Liver (tissue), 9 donors: ENCODE results near the gene PRDM2. TPM values are rescaled to one million over a fixed set of nuclear protein-coding genes. Genes with fewer than 3 reads are reported as not detected.

ENCODE experiments used
- DNase-seq: peaks from one replicate; pipeline ENCODE4 v3.0.0-alpha.2; 2017; ENCODE audit warnings: low spot score
- H3K27ac ChIP-seq, 2 donors: one replicate each; pipeline ENCODE4 v1.7.0; 2013; ENCODE audit warnings: inconsistent platforms in 2 of 2, low read length in 2 of 2, control low read depth in 1 of 2, low read depth in 1 of 2, mild to moderate bottlenecking in 1 of 2
- H3K27me3 ChIP-seq, 4 donors: one replicate each; pipeline versions ENCODE4 v1.6.1 to v1.7.0; 2013; ENCODE audit warnings: low read length in 3 of 4, inconsistent platforms in 1 of 4, mild to moderate bottlenecking in 1 of 4, moderate library complexity in 1 of 4; ENCODE audit not compliant: control insufficient read depth in 4 of 4, insufficient read depth in 4 of 4
- H3K36me3 ChIP-seq, 4 donors: one replicate each; pipeline versions ENCODE4 v1.6.1 to v1.7.0; 2013; ENCODE audit warnings: low read length in 3 of 4, mild to moderate bottlenecking in 3 of 4, low read depth in 1 of 4, moderate library complexity in 1 of 4; ENCODE audit not compliant: control insufficient read depth in 4 of 4, insufficient read depth in 3 of 4
- H3K4me1 ChIP-seq, 4 donors: one replicate each; pipeline versions ENCODE4 v1.6.1 to v1.7.0; 2013; ENCODE audit warnings: low read length in 3 of 4, mild to moderate bottlenecking in 3 of 4, moderate library complexity in 1 of 4; ENCODE audit not compliant: control insufficient read depth in 4 of 4, insufficient read depth in 4 of 4
- H3K4me3 ChIP-seq, 3 donors: one replicate each; pipeline versions ENCODE4 v1.6.1 to v1.7.0; 2013; ENCODE audit warnings: low read length in 3 of 3, control low read depth in 1 of 3, low read depth in 1 of 3, mild to moderate bottlenecking in 1 of 3
- H3K9ac ChIP-seq, 2 donors: one replicate each; pipeline ENCODE4 v1.7.0; 2013; ENCODE audit warnings: low read length in 2 of 2, mild to moderate bottlenecking in 2 of 2, moderate library complexity in 2 of 2, control low read depth in 1 of 2, low read depth in 1 of 2
- H3K9me3 ChIP-seq, 4 donors: one replicate each; pipeline versions ENCODE4 v1.6.1 to v1.7.0; 2013; ENCODE audit warnings: low read length in 3 of 4; ENCODE audit not compliant: control insufficient read depth in 4 of 4
- ATF3 ChIP-seq: IDR thresholded peaks from 2 replicates; pipeline ENCODE4 v1.6.1; 2016; ENCODE audit warnings: antibody characterized with exemption
- CTCF ChIP-seq: fragments of 150-350 bp; IDR thresholded peaks from 2 replicates; pipeline ENCODE4 v1.5.1; 2017; ENCODE audit warnings: improper control_type of control experiment, low read depth, low read length; ENCODE audit not compliant: missing input control
- EGR1 ChIP-seq, 2 donors: IDR thresholded peaks; 2 replicates each; pipeline ENCODE4 v1.6.1; 2016 to 2018; ENCODE audit warnings: antibody characterized with exemption in 2 of 2, low read depth in 2 of 2
- FOXA1 ChIP-seq: IDR thresholded peaks from 2 replicates; pipeline ENCODE4 v1.6.1; 2016; ENCODE audit warnings: antibody characterized with exemption
- FOXA2 ChIP-seq: IDR thresholded peaks from 2 replicates; pipeline ENCODE4 v1.6.1; 2016; ENCODE audit warnings: antibody characterized with exemption
- GABPA ChIP-seq, 2 donors: IDR thresholded peaks in 1 of 2; conservative IDR thresholded peaks in 1 of 2; 2 replicates each; pipeline ENCODE4 v1.6.1; 2016; ENCODE audit warnings: antibody characterized with exemption in 2 of 2, mild to moderate bottlenecking in 1 of 2, moderate library complexity in 1 of 2
- HNF4A ChIP-seq, 2 donors: conservative IDR thresholded peaks; 2 replicates each; pipeline ENCODE4 v1.6.1; 2016; ENCODE audit warnings: antibody characterized with exemption in 2 of 2, mild to moderate bottlenecking in 2 of 2
- HNF4G ChIP-seq: IDR thresholded peaks from 2 replicates; pipeline ENCODE4 v1.6.1; 2016; ENCODE audit warnings: antibody characterized with exemption
- JUND ChIP-seq, 2 donors: IDR thresholded peaks; 2 replicates each; pipeline ENCODE4 v1.6.1; 2016; ENCODE audit warnings: antibody characterized with exemption in 2 of 2
- MAX ChIP-seq: IDR thresholded peaks from 2 replicates; pipeline ENCODE4 v1.6.1; 2016; ENCODE audit warnings: antibody characterized with exemption
- NR2F2 ChIP-seq: IDR thresholded peaks from 2 replicates; pipeline ENCODE4 v1.6.1; 2016; ENCODE audit warnings: antibody characterized with exemption
- RAD21 ChIP-seq, 2 donors: IDR thresholded peaks; 2 replicates each; pipeline ENCODE4 v1.6.1; 2016; ENCODE audit warnings: antibody characterized with exemption in 2 of 2, mild to moderate bottlenecking in 2 of 2
- REST ChIP-seq: IDR thresholded peaks from 2 replicates; pipeline ENCODE4 v1.6.1; 2016; ENCODE audit warnings: antibody characterized with exemption, mild to moderate bottlenecking
- RXRA ChIP-seq, 2 donors: IDR thresholded peaks; 2 replicates each; pipeline ENCODE4 v1.6.1; 2017 to 2018; ENCODE audit warnings: antibody characterized with exemption in 2 of 2, mild to moderate bottlenecking in 1 of 2
- SP1 ChIP-seq: IDR thresholded peaks from 2 replicates; pipeline ENCODE4 v1.6.1; 2018; ENCODE audit warnings: antibody characterized with exemption, mild to moderate bottlenecking
- TAF1 ChIP-seq: conservative IDR thresholded peaks from 2 replicates; pipeline ENCODE4 v1.6.1; 2016; ENCODE audit warnings: antibody characterized with exemption, mild to moderate bottlenecking
- YY1 ChIP-seq: IDR thresholded peaks from 2 replicates; pipeline ENCODE4 v1.6.1; 2016; ENCODE audit warnings: antibody characterized with exemption, mild to moderate bottlenecking
- ZBTB33 ChIP-seq: IDR thresholded peaks from 2 replicates; pipeline ENCODE4 v1.6.1; 2016; ENCODE audit warnings: antibody characterized with exemption
- WGBS: extraction: QIAGEN DNeasy Blood & Tissue Kit; methylation state at CpG from one replicate; pipeline ENCODE4 v1.1.7; 2013; 5-methylcytosine and 5-hydroxymethylcytosine counted together
- polyA plus RNA-seq, 2 donors: library from polyadenylated mRNA; stranded (reverse) in 1 of 2; unstranded in 1 of 2; fragments of 200-250 nt in 1 of 2; fragments of >200 nt in 1 of 2; fragmentation: Nextera tagmentation in 1 of 2; extraction: Ambion mirVana in 1 of 2; gene quantifications; one replicate each; pipeline versions ENCODE4 v1.2.1 to v1.2.3, GENCODE V29; 2013 to 2015
- total RNA-seq, 2 donors: library from RNA; depleted of rRNA; stranded (reverse); fragments of >200 nt; gene quantifications; one replicate each; pipeline ENCODE4 v1.2.3, GENCODE V29; 2014
- donor health status: healthy.
- donor health status: healthy.
- donor health status: healthy.
- donor health status: healthy.
- donor health status: healthy.

Gene PRDM2
- total and polyA plus RNA-seq, 4 donors: 4.5 to 13.9 (median 7.9) TPM

- Histone ChIP-seq H3K4me1 (peaks cover 0 to 7% (median 5%) of the 10 kb centered on the region in 4 donors), H3K27me3 (no peaks in the 10 kb centered on the region), H3K9ac (no peak overlapping the region), H3K9me3 (no peaks in the 10 kb centered on the region), H3K4me3 (no peak overlapping the region), H3K36me3 (peaks cover 0 to 2% (median 0%) of the 10 kb centered on the region in 4 donors), H3K27ac (no peak overlapping the region)
- DNase-seq: no peak
- WGBS: 82% methylated on average over 20 of the region's 20 CpGs
- TF ChIP-seq CTCF (no peak), RAD21 (IDR thresholded peaks at IDR 0.05) (no peak), SP1 (no peak), MAX (no peak), NR2F2 (no peak), FOXA2 (peak; percentile 31), HNF4G (no peak), FOXA1 (no peak), GABPA (IDR thresholded peaks at IDR 0.05 in 1 of 2, conservative IDR thresholded peaks at IDR 0.05 in 1 of 2) (no peak), EGR1 (IDR thresholded peaks at IDR 0.05; ENCODE audit: low read depth in 2 of 2) (no peak), RXRA (IDR thresholded peaks at IDR 0.05) (peak in 1 of 2 donors; percentile 80), REST (peak; percentile 33), JUND (IDR thresholded peaks at IDR 0.05) (peak in 1 of 2 donors; percentile 91), YY1 (peak; percentile 42), ATF3 (no peak), ZBTB33 (no peak), HNF4A (conservative IDR thresholded peaks at IDR 0.05) (peak; percentile 6 to 51), TAF1 (no peak)
Measured at GRCh38 chr1:13812456-13813397, 112.7 kb downstream of the PRDM2 start.
